NCI-H526 (cell line): ENCODE data around the gene NFIA.
"Not testable (repeated sequence)": the region's sequence is repeated elsewhere in the genome, so short reads cannot be mapped to it uniquely, and the experiment has no call there.

Experiments
- DNase-seq, 2 experiments: peaks; one replicate each; lab custom pipeline; 2025; lab: John Stamatoyannopoulos, UW

Gene NFIA

DNA sequence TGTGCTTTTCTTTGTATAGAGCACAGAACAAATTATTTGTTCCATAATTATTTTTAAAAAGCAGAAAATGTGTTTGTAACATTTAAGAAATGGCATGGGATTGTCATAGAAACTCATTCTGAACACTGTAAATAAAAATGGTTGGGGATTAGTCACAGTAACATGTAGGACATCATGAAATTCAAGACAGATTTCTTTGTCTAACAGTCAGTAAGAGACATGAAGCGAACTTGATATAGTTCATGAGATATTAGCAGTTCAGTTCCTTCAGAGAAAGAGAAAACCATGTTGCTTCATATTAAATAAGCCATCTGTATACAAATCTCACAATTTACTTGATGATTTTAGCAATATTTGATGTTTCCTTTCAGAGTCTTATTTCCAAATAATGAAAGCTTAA, 19.7 kb downstream of the NFIA start:
- no peak for DNase-seq

DNA sequence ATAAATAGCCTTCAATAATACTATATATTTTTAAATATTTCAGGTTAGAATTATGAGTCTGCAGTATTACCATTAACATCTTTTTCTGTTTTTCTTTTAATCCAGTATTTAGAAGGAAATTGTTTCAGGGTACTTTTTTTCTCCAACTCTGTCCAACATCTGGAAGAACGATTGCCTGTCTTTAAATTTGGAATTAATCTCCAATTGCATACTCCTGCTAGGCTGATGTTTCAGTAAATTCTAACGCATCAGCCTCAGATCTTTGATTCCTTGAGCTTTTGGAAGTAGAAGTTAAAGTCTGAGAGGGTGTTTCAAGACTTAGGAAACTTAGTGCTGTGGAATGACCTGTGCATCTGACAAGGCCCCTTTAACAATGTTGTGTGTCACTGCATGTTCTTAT, 20.3 kb downstream of the NFIA start:
- no peak for DNase-seq

DNA sequence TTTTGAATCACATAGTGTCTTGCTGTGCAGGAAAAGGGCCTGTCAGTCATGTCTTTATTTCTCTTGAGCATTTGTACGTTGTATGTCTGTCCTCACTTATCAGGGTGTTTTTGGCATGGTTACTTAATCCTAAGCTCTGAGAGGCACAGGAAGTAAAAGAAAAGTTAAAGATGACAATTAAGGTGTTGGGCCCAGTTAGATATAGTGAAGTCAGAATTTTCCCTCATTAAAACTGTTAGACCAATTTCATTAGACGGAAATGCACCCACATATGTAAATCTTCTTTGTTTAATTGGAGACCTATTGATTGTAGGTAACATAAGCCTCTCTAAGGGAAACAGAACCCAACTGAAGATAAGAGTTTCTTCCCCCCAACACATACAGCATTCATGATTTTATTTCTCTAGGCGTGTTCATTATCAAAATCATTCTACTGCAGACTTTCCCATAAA, 21.9 kb downstream of the NFIA start:
- DNase-seq = no peak

DNA sequence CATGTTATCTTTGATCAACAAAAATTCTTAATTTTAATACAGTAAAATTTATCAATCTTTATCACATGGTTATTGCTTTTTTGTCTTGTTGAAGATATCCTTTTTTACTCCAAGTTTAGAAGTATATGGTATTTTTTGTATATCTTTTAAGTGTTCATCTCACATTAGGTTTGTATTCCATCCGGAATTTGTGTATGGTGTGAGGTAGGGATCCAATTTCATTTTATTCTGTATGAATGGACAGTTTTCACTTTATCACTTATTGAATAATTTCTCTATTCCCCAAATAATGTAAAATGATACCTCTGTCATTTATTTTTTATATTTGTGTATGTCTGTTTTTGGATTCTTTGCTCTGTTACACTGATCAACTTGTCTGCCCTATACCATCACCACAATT, 25.3 kb downstream of the NFIA start:
- no peak for DNase-seq

DNA sequence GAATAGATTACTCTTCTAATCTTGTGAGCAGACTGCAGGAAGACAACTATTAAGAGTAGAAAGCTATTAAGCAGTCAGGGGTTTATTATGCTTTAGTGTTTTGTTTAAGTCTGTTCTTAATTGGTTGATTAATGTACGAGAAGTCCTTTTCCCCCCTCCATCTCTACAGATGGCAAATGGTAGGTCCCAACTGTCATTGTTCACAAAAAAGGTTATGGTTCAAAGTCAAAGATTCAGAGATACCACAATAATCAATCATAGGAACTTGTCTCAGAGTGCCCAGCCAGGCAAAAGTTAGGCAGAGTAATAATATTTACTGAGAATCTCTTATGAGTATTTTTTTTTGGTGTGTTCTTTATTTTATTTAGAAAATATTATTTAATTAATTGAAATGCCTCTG, 26.8 kb downstream of the NFIA start:
- no peak for DNase-seq

DNA sequence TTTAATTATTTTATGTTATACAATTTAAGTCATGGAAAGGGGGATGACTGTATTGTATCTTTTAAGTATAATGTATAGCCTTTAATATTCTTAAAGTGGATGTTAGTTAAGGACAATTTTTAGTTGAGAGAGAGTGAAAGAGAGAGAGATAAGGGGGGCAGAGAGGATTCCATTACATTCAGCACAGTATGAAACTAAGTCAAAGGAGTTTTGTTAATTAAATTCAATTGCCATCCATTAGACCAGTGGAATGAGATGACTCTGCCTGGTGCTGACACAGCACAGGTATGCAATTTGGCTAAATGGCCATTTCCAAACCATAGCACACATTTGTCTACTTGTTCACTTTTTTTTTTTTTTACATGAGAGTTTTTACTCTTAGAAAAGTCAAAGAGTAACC, 27.5 kb downstream of the NFIA start:
- no peak for DNase-seq

DNA sequence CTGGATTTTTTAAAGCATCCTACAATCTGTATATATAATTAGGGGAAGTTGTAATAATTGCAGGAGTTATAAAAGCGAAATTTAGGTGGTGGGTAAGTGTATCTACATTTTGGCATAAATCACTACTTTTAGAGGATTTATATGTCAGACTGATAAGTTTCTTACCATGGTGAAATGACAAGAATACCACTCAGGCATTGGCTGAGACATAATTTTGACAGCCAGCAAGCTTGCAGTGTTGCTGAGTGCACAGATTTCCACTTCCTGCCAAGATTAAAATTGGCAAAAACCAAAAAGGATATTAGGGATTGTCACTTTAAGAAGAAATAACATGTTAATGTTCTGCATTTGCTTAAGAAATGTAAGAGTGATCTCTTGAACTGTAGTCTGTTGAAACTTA, 28.2 kb downstream of the NFIA start:
- DNase-seq = no peak

DNA sequence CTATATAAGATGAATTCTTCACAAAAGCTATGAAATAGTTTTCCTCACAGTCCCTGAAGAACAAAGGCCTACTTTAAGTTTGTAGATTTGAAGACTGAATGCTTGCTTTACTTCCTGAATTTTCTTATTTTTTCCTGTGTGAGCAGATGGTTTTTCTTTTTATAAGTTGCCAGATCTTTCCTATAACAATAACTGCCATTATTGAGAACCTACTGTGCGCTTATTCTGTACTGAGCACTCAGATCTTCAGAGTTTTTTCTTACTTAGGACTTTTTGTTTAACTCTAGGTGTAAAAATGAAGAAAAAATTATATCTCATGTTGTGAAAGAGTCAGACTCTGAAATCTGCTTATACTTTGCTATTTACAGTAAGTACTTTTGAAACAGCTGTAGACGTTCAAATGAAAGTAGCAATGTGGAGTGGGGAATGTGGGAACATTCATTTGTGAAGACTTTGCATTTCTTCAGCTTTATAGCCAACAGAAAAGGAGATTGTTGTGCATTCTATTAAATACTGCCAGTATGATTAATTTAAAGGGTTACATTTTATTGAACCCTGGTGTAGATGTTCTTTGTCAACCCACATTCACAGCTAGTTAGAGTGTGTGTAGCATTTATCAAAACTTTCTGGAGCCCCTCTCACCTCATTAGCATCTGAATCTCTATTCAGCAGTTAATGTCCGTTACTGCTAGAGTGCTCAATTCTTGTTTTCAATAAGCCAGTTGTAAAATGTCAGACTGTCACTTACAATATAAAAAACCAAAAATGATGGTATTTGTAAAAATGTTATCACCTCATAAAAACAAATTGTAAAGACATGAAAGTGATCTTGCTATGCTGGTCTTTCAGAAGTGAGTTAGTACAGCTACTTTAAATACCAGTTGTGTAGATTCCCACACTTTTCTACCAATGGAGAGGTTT, 29.0 kb downstream of the NFIA start:
- DNase-seq = no peak

DNA sequence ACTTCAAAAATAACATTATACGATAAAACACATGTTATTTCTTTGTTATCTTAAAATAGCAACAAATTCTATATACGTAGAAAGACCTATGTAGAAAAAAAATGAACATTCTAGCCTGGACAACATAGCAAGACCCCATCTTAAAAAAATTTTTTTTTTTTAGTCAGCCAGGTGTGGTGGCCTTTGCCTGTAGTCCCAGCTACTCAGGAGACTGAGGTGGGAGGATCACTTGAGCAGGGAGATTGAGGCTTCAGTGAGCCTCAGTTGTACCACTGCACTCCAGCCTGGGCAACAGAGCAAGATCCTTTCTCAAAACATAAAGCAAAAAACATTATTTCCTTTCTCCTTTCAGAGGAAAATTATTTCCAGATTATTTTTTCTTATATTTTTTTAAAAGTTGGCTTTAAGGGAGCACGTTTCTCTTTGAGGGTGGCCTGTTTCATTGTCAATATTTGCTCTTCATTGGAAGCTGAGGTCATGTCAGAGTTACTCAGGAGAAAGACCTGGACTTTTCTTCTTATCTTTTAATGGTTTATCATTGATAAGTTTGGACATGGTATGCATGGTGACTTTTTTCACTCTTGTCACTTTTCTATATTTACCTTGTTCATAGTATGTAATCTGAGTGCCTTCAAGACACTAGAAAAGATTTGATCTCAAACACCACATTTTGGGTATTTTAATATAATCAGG, 32.0 kb downstream of the NFIA start:
- DNase-seq = no peak

DNA sequence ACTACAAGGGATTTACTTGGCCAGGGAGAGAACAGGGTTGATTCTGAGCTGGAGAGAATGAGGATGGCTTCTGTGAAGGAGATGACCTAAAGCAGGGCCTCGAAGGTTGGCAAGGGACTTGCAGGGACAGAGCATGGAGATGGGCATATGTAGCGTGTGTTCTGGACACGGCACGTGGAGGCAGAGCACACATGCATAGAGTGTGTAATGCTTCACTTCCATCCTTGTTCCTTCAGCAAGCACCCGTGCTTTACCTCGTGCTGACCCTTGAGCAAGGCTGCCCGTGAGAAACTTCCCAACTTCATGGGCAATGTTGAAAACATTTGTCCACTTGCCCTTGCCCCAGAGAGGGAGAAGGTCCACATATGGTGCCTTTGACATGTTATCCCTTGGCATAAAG, 33.1 kb downstream of the NFIA start:
- DNase-seq = no peak

DNA sequence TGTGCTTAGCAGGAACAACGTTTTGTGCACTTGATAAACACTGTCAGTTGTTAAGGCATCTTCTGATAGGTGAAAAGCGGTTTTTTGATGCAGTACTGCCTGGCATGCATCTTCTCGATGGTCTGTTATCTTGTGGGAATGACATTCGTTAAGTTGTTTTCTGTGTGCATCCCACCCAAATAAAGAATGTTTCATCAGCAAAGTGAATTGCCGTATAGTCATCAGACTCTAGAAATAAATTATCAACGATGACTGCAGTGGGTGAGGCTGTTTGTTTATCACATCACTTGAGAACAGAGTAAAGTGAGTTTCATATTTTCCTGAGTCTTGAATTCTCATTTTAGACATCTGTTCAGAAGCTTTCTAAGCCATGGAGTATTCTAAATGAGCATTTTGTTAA, 34.1 kb downstream of the NFIA start:
- DNase-seq = no peak

DNA sequence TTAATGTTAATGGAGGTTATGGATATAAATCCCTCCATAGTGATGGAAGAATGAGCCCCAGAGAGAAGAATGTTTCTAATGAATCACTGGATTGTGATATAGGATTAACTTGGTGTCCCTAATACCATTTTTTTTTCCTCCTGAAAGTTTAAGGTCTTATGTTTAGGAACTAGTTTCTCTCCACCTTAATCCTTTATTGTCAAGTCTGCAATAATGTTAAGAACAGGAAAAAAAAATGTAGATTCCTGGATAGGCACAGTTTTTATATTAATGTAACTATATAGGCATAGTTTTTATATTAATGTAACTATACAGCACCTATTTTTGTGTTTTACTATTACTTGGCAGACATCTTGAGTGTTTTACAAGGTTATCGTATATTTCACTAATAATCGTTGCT, 34.9 kb downstream of the NFIA start:
- DNase-seq = no peak

DNA sequence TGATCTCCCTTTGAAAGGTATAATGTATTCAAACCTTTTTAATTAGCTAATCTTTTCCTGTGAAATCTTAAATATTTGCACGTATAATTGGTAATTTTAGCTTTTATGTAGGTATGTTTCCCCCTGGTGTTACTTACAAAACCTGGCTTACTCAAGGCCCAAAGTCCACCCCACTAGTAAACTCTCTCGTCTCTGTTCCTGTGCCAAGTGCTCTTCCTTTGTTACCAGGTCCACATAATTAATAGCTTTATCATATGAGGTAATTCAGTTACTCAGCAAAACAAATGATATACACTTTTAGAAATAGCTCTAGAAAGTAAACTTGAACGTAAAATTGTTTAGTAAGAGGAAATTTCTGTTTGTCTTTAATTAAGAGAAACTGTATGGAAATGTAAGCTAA, 36.7 kb downstream of the NFIA start:
- no peak for DNase-seq

DNA sequence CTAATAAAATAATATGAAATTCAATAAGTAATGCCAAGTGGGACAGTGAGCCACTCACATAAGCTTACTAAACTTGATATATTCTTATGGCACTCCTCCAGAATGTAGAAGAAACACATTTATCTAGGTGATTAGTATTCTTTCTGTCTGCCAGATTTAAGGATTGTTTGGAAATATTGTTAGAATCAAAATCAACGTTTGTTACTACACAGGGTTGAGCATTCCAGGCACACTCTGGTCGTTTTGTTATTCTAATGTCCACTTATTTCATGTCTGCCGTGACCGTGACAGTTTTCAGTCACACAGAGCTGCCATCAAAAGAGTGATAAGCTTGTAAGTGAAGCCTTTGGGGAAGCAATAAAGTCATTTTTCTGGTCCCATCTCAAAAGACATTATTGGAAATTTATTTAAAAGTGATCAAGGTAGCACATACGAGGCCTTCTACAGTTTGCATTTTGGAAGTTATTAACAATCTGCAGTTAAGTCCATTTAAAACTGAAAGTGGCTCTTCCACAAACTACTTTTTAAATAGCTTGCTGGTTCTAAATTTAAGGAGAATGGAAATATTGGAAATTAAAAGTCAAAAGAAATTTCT, 38.0 kb downstream of the NFIA start:
- no peak for DNase-seq

DNA sequence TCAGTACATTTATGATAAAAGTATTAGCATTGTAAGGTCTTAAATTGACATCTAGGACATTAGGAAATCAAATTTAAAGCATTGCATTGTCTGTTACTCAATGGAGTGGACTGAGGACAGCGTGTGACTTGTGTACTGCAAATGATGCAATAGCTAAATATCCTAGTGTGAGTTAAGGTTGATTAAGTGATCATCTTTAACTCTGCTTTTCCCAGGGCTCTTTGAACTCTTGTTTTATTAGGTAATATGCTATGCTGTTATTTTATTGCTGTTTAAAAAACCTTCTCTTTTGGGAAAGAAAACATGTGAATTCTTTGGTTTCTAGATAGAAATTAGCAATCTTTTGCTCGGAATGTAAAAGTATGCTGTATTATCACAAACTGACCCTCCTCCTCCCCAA, 38.6 kb downstream of the NFIA start:
- DNase-seq = no peak

DNA sequence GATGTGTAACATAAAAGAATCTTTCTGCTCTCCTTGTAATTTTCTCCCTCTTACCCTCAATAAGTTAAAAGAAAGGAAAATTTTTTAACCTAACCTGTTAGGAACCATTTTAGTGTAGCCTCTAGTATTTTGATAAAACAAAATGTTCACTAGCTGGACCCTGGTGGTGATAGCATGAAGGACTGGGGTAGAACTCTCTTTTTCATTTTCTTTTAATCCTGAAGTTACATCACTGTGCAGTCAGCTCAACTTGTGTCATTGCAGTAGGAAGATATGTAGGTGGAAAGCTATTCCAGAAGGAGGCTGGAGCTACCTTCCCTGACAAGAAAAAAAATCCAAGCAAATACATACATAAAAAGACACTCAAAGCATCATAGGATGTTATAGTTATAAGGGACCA, 39.3 kb downstream of the NFIA start:
- no peak for DNase-seq

DNA sequence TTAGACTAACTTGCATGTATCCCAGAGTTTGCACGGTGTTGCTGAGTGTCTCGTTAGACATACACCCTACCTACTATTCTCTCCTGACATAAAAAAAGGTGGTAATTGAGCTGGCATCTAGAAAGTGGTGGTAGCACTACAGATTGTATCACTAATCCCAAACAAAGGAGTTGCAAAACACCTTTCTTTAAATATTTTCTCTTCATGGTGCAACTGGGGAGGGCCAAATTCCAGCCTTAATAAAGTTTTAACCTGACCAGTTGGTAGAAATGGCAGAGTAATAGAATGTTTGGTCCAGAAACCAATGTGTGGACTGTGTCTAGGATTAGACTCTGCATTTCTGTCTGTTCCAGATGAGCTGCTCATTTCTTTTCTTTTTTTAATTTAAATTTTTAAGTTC, 40.0 kb downstream of the NFIA start:
- DNase-seq = no peak

DNA sequence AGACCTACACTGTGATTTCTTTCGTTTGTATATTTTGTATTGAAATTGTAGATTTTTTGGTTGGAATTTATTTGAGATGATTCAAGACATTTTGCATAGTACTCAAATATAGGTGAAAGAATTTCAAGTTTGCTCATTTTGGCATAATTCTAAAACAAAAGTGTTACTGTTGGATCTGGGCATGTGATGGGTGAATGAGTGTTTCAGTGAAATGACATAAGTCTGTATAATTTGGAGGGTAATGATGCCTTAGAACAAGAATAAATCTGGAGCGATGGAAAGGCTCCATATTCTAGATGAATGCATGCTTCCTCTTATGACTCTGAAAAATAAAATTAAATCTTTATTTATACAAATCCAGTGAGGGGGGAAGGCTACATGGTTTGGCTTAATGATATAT, 41.0 kb downstream of the NFIA start:
- DNase-seq = no peak

DNA sequence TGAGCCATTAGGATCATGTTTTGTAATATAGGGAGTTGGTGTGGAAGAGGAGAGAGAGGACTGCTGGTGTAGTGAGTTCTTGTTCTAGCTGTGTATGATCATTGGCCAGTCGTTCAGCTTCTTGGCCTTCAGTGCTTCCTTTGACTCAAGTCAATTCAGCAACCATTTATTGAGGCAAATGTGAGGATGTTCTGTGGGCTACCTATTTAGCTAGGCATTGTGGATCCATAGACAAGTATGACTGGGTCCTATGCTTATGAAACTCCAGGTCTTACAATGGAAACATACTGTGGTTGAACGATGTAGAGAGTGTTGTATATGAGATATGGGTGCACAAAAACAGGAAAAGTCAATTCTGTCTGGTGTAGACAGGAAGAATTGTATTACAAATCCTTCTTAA, 41.7 kb downstream of the NFIA start:
- DNase-seq = no peak

DNA sequence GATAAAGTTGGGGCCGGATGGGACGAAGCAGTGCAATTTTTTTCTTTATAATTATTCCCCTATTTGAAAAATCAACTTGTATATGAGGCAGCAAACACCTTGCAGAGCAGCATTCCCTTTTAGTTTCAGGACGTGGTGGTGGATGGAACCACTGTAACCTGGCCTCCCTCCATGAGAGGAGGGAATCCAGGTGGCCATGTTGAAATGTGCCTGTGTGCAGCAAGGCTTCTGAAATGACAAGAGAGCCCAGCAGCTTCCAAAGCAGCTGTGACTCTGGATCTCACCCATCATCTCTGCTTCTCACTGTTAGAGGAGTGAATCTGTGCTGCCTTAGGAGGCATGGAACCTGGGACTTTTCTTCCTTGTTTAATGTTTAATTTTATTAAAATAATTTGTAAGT, 42.3 kb downstream of the NFIA start:
- DNase-seq = peak in 1 of 2 experiments; percentile 28

DNA sequence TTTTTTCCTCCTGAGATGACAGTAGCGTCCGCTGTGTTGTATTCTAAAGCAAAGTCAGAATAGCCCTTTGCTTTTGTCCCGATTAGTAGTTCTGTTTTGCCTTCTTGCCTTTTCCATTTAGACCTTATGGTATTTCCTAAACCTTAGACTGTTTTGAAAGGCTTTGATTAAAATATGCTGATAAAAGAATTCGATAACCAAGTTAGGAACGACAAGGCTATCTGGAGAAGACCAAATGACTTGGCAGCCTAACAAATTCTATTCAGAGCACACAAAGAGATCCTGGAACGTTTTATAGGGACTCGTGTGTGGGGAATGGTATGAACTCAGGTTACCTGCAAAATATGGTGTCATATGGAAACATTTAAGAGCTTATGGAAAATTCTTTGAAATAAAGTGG, 42.9 kb downstream of the NFIA start:
- no peak for DNase-seq

DNA sequence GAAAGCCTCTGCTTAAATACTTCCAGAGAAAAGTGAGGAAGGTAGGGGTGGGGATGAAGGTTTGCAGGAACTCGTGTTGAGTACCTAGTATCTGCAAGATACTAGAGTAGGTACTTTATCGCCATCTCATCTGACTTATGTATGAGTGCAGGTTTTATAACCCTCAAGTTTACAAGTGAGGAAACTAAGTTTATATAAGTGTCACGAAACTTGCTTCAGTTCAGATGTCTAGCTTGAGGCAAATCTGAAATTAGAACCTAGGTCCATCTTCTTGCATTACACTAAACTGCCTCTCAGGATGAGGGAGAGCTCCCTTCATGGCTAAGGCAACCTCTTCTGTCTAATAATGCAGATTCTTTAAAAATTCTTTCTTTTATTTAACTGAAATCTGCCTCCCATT, 43.5 kb downstream of the NFIA start:
- no peak for DNase-seq

DNA sequence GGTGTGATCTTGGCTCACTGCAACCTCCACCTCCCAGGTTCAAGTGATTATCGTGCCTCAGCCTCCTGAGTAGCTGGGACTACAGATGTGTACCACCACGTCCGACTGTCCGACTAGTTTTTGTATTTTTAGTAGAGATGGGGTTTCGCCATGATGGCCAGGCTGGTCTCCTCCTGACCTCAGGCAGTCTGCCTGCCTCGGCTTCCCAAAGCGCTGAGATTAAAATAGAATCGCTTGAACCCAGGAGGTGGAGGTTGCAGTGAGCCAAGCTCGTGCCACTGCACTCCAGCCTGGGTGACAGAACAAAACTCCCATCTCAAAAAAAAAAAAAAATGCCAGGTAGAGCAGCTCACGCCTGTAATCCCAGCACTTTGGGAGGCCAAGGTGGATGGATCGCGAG, 44.5 kb downstream of the NFIA start:
- not testable (repeated sequence) for DNase-seq
